Kidney (tissue), 14 donors: ENCODE data around the gene ACOT12. TPM values are rescaled to one million over a fixed set of nuclear protein-coding genes. Genes with fewer than 3 reads are reported as not detected.
"Not testable (repeated sequence)": the region's sequence is repeated elsewhere in the genome, so short reads cannot be mapped to it uniquely, and the experiment has no call there.

Experiments
- DNase-seq, 5 donors: peaks; one replicate each; pipeline ENCODE4 v3.0.0-alpha.2; 2013 to 2020
- FAIRE-seq: peaks from 2 replicates; lab custom pipeline; 2012; peaks lifted over from hg19 to GRCh38; lab: Jason Lieb, UNC
- H3K27ac ChIP-seq, 2 donors: one replicate each; pipeline ENCODE4 v1.7.0; 2013; ENCODE audit warnings: low read depth in 2 of 2, low read length in 2 of 2, inconsistent platforms in 1 of 2
- H3K27me3 ChIP-seq: one replicate; pipeline ENCODE4 v1.7.1; 2013; ENCODE audit warnings: low read length, inconsistent platforms; ENCODE audit not compliant: control insufficient read depth, insufficient read depth
- H3K36me3 ChIP-seq, 3 donors: one replicate each; pipeline versions ENCODE4 v1.7.0 to v1.7.1; 2013; ENCODE audit warnings: low read length in 3 of 3, control low read depth in 1 of 3, inconsistent platforms in 1 of 3; ENCODE audit not compliant: insufficient read depth in 3 of 3, control insufficient read depth in 2 of 3
- H3K4me1 ChIP-seq, 3 donors: one replicate each; pipeline versions ENCODE4 v1.7.0 to v1.7.1; 2013; ENCODE audit warnings: low read length in 3 of 3, inconsistent platforms in 1 of 3, low read depth in 1 of 3; ENCODE audit not compliant: control insufficient read depth in 2 of 3, insufficient read depth in 2 of 3
- H3K4me3 ChIP-seq, 3 donors: one replicate each; pipeline versions ENCODE4 v1.7.0 to v1.8.1; 2013; ENCODE audit warnings: low read length in 3 of 3, control low read depth in 1 of 3, inconsistent platforms in 1 of 3
- H3K9ac ChIP-seq, 3 donors: one replicate each; pipeline versions ENCODE4 v1.7.0 to v1.7.1; 2013; ENCODE audit warnings: low read length in 3 of 3, control low read depth in 1 of 3, inconsistent platforms in 1 of 3
- H3K9me3 ChIP-seq, 3 donors: one replicate each; pipeline versions ENCODE4 v1.7.0 to v1.7.1; 2013; ENCODE audit warnings: low read length in 3 of 3, control low read depth in 1 of 3, inconsistent platforms in 1 of 3; ENCODE audit not compliant: control insufficient read depth in 2 of 3, insufficient read depth in 1 of 3
- intact Hi-C: fragments of 100-400 bp; cut with DNase I; formaldehyde crosslinking; loops from one replicate; pipeline ENCODE4 v1.11.1; 2022
- polyA plus RNA-seq: library from polyadenylated mRNA; stranded (reverse); fragments of 350-450 nt; fragmentation: Illumina TruSeq; extraction: RNeasy Lipid Tissue Mini Kit (QIAGEN cat#74804); gene quantifications from one replicate; pipeline ENCODE4 v1.2.3, GENCODE V29; 2014; ENCODE audit warnings: low read depth, low replicate concordance; ENCODE audit not compliant: insufficient read depth
- total RNA-seq: library from RNA; stranded (reverse); fragmentation: NEBNext Ultra II Directional; extraction: Animal tissue kit (Norgen Biotek cat#: 25700); gene quantifications from one replicate; pipeline ENCODE4 v1.2.1, GENCODE V29; 2021
- TF ChIP-seq, protein P1 (sequence below): IDR thresholded peaks from 3 replicates; pipeline ENCODE4 v1.5.1; 2012; ENCODE audit warnings: mild to moderate bottlenecking, moderate library complexity, borderline replicate concordance; ENCODE audit not compliant: insufficient read depth; ENCODE audit errors: extremely low read depth
- donor health status: control.
- donor health status: control.
- donor health status: control.
- donor health status: control.
- donor health status: control.
- donor health status: DM: yes; HTN: yes; CAD: no.
- donor health status: Normal renal cell carcinoma (clear cell type).

The ACOT12 gene
- total and polyA plus RNA-seq, 2 donors from 2014 or later: 2.2 TPM; not detected in 1

DNA sequence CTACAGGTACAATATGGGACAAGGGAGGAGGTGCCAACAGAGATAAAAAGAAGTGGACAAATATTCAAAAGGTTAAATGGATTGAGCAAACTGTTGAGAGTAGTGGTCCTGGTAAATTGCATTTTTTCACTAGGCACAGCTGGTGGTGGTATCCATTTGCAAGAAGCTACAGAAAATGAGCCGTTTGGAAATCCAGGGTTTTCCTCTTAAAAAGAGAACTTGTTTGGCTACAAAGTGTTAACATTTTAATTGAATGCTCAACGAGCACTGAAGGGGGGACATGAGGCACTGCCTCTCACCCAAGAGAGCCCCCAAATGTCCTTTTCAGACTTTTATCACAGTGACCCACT lies 93.0 kb downstream of the ACOT12 start:
- FAIRE-seq: no peak
- H3K4me3 ChIP-seq: peak overlapping the region; percentile 87 to 98 (median 94)
- H3K36me3 ChIP-seq: peaks cover 2 to 7% (median 2%) of the 10 kb centered on the region in 3 donors
- peaks cover 0 to 11% (median 0%) of the 10 kb centered on the region in 3 donors for H3K4me1 ChIP-seq
- peak overlapping the region; percentile 91 to 92 for H3K27ac ChIP-seq
- DNase-seq: no peak
- H3K9me3 ChIP-seq: no peaks in the 10 kb centered on the region
- no peaks in the 10 kb centered on the region for H3K27me3 ChIP-seq
- TF ChIP-seq, protein P1, sequence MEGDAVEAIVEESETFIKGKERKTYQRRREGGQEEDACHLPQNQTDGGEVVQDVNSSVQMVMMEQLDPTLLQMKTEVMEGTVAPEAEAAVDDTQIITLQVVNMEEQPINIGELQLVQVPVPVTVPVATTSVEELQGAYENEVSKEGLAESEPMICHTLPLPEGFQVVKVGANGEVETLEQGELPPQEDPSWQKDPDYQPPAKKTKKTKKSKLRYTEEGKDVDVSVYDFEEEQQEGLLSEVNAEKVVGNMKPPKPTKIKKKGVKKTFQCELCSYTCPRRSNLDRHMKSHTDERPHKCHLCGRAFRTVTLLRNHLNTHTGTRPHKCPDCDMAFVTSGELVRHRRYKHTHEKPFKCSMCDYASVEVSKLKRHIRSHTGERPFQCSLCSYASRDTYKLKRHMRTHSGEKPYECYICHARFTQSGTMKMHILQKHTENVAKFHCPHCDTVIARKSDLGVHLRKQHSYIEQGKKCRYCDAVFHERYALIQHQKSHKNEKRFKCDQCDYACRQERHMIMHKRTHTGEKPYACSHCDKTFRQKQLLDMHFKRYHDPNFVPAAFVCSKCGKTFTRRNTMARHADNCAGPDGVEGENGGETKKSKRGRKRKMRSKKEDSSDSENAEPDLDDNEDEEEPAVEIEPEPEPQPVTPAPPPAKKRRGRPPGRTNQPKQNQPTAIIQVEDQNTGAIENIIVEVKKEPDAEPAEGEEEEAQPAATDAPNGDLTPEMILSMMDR: no peak
- intact Hi-C loops: no loop called here
- peak overlapping the region; percentile 81 to 91 (median 86) for H3K9ac ChIP-seq

DNA sequence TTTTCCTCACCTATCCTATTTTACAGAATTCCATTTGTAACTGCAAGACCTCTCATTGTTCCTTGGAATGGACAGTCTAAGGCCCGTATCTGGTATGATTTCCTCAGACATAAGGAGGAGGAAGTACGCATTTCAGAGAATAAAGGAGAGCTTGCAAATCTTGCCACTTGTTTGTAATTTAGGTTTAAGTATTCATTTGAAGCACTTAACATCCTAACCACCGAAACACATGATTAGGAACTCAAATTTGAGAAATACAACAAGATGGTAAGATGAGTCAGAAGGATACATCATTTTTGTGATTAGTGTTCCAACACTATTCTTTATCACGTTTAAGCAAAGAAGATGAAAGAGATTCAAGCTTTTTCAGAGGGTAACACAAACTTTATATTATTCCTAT lies 96.4 kb downstream of the ACOT12 start:
- Histone ChIP-seq H3K9ac (no peak overlapping the region), H3K9me3 (peaks cover 0 to 5% (median 3%) of the 10 kb centered on the region in 3 donors), H3K36me3 (peaks cover 0 to 3% (median 0%) of the 10 kb centered on the region in 3 donors), H3K27me3 (no peaks in the 10 kb centered on the region), H3K4me1 (peaks cover 0 to 10% (median 0%) of the 10 kb centered on the region in 3 donors), H3K27ac (no peak overlapping the region), H3K4me3 (no peak overlapping the region)
- no peak for FAIRE-seq
- DNase-seq: no peak
- TF ChIP-seq, protein P1: no peak
- intact Hi-C loops: no loop called here

DNA sequence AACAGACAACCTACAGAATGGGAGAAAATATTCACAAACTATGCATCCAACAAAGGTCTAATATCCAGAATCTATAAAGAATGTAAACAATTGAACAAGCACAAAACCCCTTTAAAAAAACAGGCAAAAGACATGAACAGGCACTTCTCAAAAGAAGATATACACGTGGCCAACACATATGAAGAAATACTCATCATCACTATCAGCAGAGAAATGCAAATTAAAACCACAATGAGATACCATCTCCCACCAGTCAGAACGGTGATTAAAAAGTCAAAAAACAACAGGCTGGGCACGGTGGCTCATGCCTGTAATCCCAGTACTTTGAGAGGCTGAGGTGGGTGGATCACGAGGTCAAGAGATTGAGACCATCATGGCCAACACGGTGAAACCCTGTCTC lies 99.9 kb downstream of the ACOT12 start:
- FAIRE-seq, H3K4me1 ChIP-seq, H3K27me3 ChIP-seq, intact Hi-C loops, DNase-seq, H3K27ac ChIP-seq, H3K36me3 ChIP-seq, H3K4me3 ChIP-seq, H3K9ac ChIP-seq: not testable (repeated sequence)
- peaks cover 0 to 20% (median 3%) of the 10 kb centered on the region in 3 donors for H3K9me3 ChIP-seq

DNA sequence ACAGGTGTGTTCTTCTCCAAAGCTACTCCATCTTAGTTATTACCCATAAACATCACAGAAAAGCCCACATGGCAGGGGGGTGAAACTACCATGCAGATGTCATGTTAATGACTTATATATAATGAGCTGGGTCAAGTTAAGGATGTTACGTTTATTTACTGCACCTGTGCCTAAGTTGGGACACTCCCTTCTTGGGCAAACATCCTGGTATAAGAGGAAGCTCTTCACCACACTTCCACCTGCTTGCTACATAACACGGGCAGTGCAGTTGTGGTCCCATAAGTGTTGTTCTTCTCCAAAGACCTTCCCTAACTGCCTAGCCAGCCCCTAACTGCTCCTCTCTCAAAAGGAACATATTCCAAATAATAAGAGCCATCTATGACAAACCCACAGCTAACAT lies 101.8 kb downstream of the ACOT12 start:
- Histone ChIP-seq H3K27ac (no peak overlapping the region), H3K27me3 (no peaks in the 10 kb centered on the region), H3K9me3 (peaks cover 0 to 20% (median 3%) of the 10 kb centered on the region in 3 donors), H3K36me3 (peaks cover 0 to 3% (median 0%) of the 10 kb centered on the region in 3 donors), H3K4me1 (no peaks in the 10 kb centered on the region), H3K9ac (no peak overlapping the region), H3K4me3 (no peak overlapping the region)
- DNase-seq (no peak), FAIRE-seq (no peak)
- TF ChIP-seq, protein P1: no peak
- intact Hi-C loops: no loop called here
